OCI-LY3 (cell line): ENCODE results near the gene TSPAN5.

Experiments
- CTCF ChIP-seq: fragments of 200-600, 300-600 bp; sonication (generic); IDR thresholded peaks from 2 replicates; pipeline ENCODE4 v1.5.1; 2014; ENCODE audit warnings: antibody characterized with exemption, low read length, low read depth
- EZH2phosphoT487 ChIP-seq: fragments of 200-600 bp; shearing (Covaris generic); IDR thresholded peaks from 2 replicates; pipeline ENCODE4 v1.6.1; 2018; ENCODE audit warnings: antibody characterized with exemption, mixed run types, low read depth

DNA sequence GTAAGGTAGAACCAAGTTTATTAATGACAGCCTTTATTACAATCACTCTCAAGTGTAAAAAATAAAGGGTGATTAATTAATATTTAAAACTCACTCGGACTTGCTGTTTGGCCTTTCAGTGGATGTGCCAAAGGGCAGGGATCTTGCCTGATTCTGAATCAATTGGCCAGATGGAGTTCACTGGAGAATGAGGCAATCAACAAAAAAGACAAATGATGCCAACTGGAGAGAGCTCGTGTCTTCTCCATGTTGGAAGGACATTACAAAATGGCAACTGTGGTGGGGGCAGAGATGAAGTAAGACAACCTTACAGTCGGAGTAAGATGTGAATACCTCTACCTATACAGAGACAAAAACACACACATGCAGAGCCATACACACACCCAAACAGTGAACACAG is 188.0 kb downstream of the TSPAN5 start:
- TF ChIP-seq CTCF (no peak), EZH2phosphoT487 (no peak)
